Endothelial cell of umbilical vein (primary cell): Measurements from ENCODE around the gene SNRNP27. TPM values are rescaled to one million over a fixed set of nuclear protein-coding genes. Genes with fewer than 3 reads are reported as not detected.

ENCODE experiments used
- BruUV-seq: library from RNA; stranded (reverse); fragments of 400-500 nt; replicated peaks from 2 replicates; lab custom pipeline; 2021; lab: Mats Ljungman, UMichigan
- CTCF ChIA-PET: fragments of 300-600, 350-600 bp; sonication (Branson Sonifier 250); formaldehyde crosslinking; loops from one replicate; lab custom pipeline; 2021; ENCODE audit warnings: antibody characterized with exemption, inconsistent platforms; lab: Charles Lee
- POLR2A ChIA-PET: fragments of 300-600, 350-600 bp; sonication (Branson Sonifier 250); formaldehyde crosslinking; loops from one replicate; lab custom pipeline; 2021; ENCODE audit warnings: antibody characterized with exemption, inconsistent platforms; lab: Charles Lee
- DNase-seq: peaks from one replicate; pipeline ENCODE4 v3.0.0-alpha.2; 2011; ENCODE audit warnings: low read depth, low spot score
- FAIRE-seq: peaks from 2 replicates; lab custom pipeline; 2011; peaks lifted over from hg19 to GRCh38; lab: Jason Lieb, UNC
- H2AFZ ChIP-seq: 2 replicates; pipeline ENCODE4 v1.6.0; 2012; ENCODE audit warnings: low read depth, low read length, control low read depth, inconsistent platforms
- H3K27ac ChIP-seq: 2 replicates; pipeline ENCODE4 v1.5.1; 2011; ENCODE audit warnings: low read depth, mild to moderate bottlenecking, control low read depth, low read length, moderate library complexity; ENCODE audit not compliant: insufficient read depth
- H3K27me3 ChIP-seq, 2 experiments: 2 replicates each; pipeline versions ENCODE4 v1.6.0 to v1.6.1; 2011; ENCODE audit warnings: low read length in 2 of 2, mixed read lengths in 1 of 2; ENCODE audit not compliant: control insufficient read depth in 2 of 2, insufficient read depth in 2 of 2
- H3K36me3 ChIP-seq, 2 experiments: 2 replicates in 1 of 2; 3 replicates in 1 of 2; pipeline ENCODE4 v1.5.1; 2011; ENCODE audit warnings: low read length in 2 of 2, mild to moderate bottlenecking in 1 of 2, moderate library complexity in 1 of 2; ENCODE audit not compliant: control insufficient read depth in 2 of 2, insufficient read depth in 2 of 2; ENCODE audit errors: extremely low read depth in 1 of 2
- H3K4me1 ChIP-seq: 3 replicates; pipeline ENCODE4 v1.5.1; 2011; ENCODE audit warnings: mild to moderate bottlenecking, low read length; ENCODE audit not compliant: control insufficient read depth, insufficient read depth; ENCODE audit errors: extremely low read depth
- H3K4me2 ChIP-seq: 2 replicates; pipeline ENCODE4 v1.6.1; 2011; ENCODE audit warnings: low read length, control low read depth, mixed read lengths; ENCODE audit not compliant: insufficient read depth
- H3K4me3 ChIP-seq, 3 experiments: fragments of 200-600 bp in 1 of 3; sonication (generic), shearing (Covaris generic) in 1 of 3; replicated peaks in 1 of 3; 2 replicates each; pipeline ENCODE4 v1.5.1; 2011 to 2016; ENCODE audit warnings: control low read depth in 3 of 3, low read length in 3 of 3, mild to moderate bottlenecking in 2 of 3, inconsistent platforms in 1 of 3, low read depth in 1 of 3, moderate library complexity in 1 of 3; ENCODE audit not compliant: insufficient read depth in 1 of 3
- H3K79me2 ChIP-seq: 2 replicates; pipeline ENCODE4 v1.6.0; 2012; ENCODE audit warnings: low read length, inconsistent platforms; ENCODE audit not compliant: control insufficient read depth, insufficient read depth
- H3K9ac ChIP-seq: replicated peaks from 2 replicates; pipeline ENCODE3; 2011; ENCODE audit warnings: low read length, control low read depth; ENCODE audit not compliant: insufficient read depth; ENCODE audit errors: extremely low read depth
- H3K9me1 ChIP-seq: replicated peaks from 3 replicates; pipeline ENCODE4 v1.6.0; 2011; ENCODE audit warnings: mild to moderate bottlenecking, low read length; ENCODE audit not compliant: control insufficient read depth, insufficient read depth; ENCODE audit errors: extremely low read depth
- H3K9me3 ChIP-seq: replicated peaks from 2 replicates; pipeline ENCODE4 v1.5.1; 2012; ENCODE audit warnings: low read length, inconsistent platforms; ENCODE audit not compliant: control insufficient read depth, insufficient read depth
- H4K20me1 ChIP-seq: replicated peaks from 2 replicates; pipeline ENCODE3; 2011; ENCODE audit warnings: mild to moderate bottlenecking, low read length; ENCODE audit not compliant: control insufficient read depth, insufficient read depth; ENCODE audit errors: extremely low read depth
- EZH2 ChIP-seq: IDR thresholded peaks from 2 replicates; pipeline ENCODE4 v1.6.1; 2012; ENCODE audit warnings: borderline replicate concordance, low read depth, mild to moderate bottlenecking, moderate library complexity, low read length, inconsistent platforms; ENCODE audit not compliant: severe bottlenecking
- FOS ChIP-seq: IDR thresholded peaks from 2 replicates; pipeline ENCODE4 v1.6.1; 2011; ENCODE audit warnings: mild to moderate bottlenecking, low read length, moderate library complexity, borderline replicate concordance; ENCODE audit not compliant: insufficient read depth
- GATA2 ChIP-seq: IDR thresholded peaks from 2 replicates; pipeline ENCODE4 v1.7.0; 2011; ENCODE audit warnings: low read depth, mild to moderate bottlenecking, moderate library complexity, mixed read lengths, low read length; ENCODE audit not compliant: insufficient read length, insufficient read depth
- JUN ChIP-seq: IDR thresholded peaks from 2 replicates; pipeline ENCODE4 v1.6.1; 2011; ENCODE audit warnings: borderline replicate concordance, low read depth; ENCODE audit not compliant: insufficient read length, insufficient read depth
- MYC ChIP-seq: IDR thresholded peaks from one replicate; pipeline ENCODE4 v1.6.1; 2011; ENCODE audit warnings: mild to moderate bottlenecking, low read depth, low read length
- POLR2A ChIP-seq: IDR thresholded peaks from 2 replicates; pipeline ENCODE4 v1.6.1; 2012; ENCODE audit warnings: low read depth, mild to moderate bottlenecking, control low read depth, low read length
- POLR2AphosphoS5 ChIP-seq: IDR thresholded peaks from 2 replicates; pipeline ENCODE4 v1.6.1; 2012; ENCODE audit warnings: low read depth, mild to moderate bottlenecking, control low read depth, low read length, moderate library complexity; ENCODE audit not compliant: insufficient read depth
- dilution Hi-C: fragments of 300-500 bp; cut with MboI; formaldehyde crosslinking; loops from one replicate; pipeline ENCODE4 v1.15.0; 2019; ENCODE audit warnings: low sequenced_read_pairs; ENCODE audit not compliant: extremely low pct_ligation_motif_present
- intact Hi-C: fragments of 100-400 bp; cut with micrococcal nuclease; formaldehyde crosslinking; loops from one replicate; pipeline ENCODE4 v1.10.0; 2022
- polyA plus RNA-seq, 4 experiments: library from polyadenylated mRNA; depleted of rRNA in 3 of 4; stranded (reverse) in 3 of 4; unstranded in 1 of 4; fragments of >200 nt; gene quantifications; 2 replicates each; pipeline versions ENCODE4 v1.2.1 to v1.2.3, GENCODE V29; 2011 to 2012; ENCODE audit warnings: missing spikeins in 1 of 4
- total RNA-seq: library from RNA; stranded (reverse); gene quantifications from 2 replicates; pipeline ENCODE4 v1.2.3, GENCODE V29; 2021
- TF ChIP-seq, protein P1 (sequence below), 2 donors: IDR thresholded peaks; 1 replicate in 1 of 2; 2 replicates in 1 of 2; pipeline ENCODE4 v1.5.1; 2011; ENCODE audit warnings: low read length in 2 of 2, mild to moderate bottlenecking in 2 of 2, moderate library complexity in 2 of 2, control low read depth in 1 of 2, inconsistent platforms in 1 of 2, low read depth in 1 of 2; ENCODE audit not compliant: insufficient read depth in 1 of 2; ENCODE audit errors: extremely low read depth in 1 of 2
- TF ChIP-seq, protein P2 (sequence below): IDR thresholded peaks from 2 replicates; pipeline ENCODE4 v1.6.1; 2011; ENCODE audit not compliant: insufficient read depth, insufficient read length

The SNRNP27 gene
- total and polyA plus RNA-seq, 2 donors (not counting 3 experiments of a cell fraction or from before 2014, with no cell fraction given): 12.7 to 50.6 TPM

DNA sequence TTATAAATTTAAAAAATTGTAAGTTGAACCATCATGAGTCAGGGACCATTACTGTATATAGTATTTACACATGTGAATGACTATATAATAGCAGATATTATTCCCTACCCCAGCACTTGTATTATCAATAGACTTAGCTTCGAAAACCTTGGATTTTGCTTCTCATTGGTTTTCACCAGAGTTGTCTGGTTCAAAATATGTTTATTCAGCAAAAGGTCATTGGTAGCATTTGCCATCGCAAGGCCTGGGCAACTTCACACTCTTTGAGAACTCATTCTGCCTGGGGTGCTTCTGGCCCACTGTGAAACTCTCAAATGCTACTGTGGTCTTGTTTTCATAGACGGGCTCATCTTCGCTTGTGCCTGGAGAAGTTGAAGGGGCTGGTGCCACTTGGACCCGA, 41.3 kb downstream of the SNRNP27 start:
- dilution Hi-C loops: no loop called here
- H3K9ac ChIP-seq: no peak overlapping the region
- ChIA-PET CTCF (interaction anchor here (1.9 to 2.7 kb wide), 3 partner anchors 11 to 211 kb away, joined by 6 to 19 read pairs (median 8); no protein-coding TSS in a partner anchor), POLR2A (interaction anchor here (0.6 to 1.3 kb wide), 2 partner anchors 13 to 152 kb away, joined by 4 to 7 read pairs; no protein-coding TSS in a partner anchor)
- H3K4me3 ChIP-seq: no peak overlapping the region
- H2AFZ ChIP-seq: no peak overlapping the region
- H4K20me1 ChIP-seq: no peaks in the 10 kb centered on the region
- peak overlapping the region; percentile 78 for H3K4me2 ChIP-seq
- H3K27me3 ChIP-seq: no peaks in the 10 kb centered on the region
- BruUV-seq: no TSS peak
- no peaks in the 10 kb centered on the region for H3K9me3 ChIP-seq
- DNase-seq (no peak), FAIRE-seq (no peak)
- H3K79me2 ChIP-seq: peaks cover 4% of the 10 kb centered on the region
- H3K36me3 ChIP-seq: peaks cover 16 to 21% of the 10 kb centered on the region in 2 experiments
- peaks cover 37% of the 10 kb centered on the region for H3K4me1 ChIP-seq
- H3K27ac ChIP-seq: peak overlapping the region; percentile 95
- TF ChIP-seq, protein P1, sequence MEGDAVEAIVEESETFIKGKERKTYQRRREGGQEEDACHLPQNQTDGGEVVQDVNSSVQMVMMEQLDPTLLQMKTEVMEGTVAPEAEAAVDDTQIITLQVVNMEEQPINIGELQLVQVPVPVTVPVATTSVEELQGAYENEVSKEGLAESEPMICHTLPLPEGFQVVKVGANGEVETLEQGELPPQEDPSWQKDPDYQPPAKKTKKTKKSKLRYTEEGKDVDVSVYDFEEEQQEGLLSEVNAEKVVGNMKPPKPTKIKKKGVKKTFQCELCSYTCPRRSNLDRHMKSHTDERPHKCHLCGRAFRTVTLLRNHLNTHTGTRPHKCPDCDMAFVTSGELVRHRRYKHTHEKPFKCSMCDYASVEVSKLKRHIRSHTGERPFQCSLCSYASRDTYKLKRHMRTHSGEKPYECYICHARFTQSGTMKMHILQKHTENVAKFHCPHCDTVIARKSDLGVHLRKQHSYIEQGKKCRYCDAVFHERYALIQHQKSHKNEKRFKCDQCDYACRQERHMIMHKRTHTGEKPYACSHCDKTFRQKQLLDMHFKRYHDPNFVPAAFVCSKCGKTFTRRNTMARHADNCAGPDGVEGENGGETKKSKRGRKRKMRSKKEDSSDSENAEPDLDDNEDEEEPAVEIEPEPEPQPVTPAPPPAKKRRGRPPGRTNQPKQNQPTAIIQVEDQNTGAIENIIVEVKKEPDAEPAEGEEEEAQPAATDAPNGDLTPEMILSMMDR (IDR thresholded peaks at IDR 0.05; ENCODE audit: extremely low read depth in 1 of 2, insufficient read depth in 1 of 2, low read depth in 1 of 2, low read length in 2 of 2): no peak
- TF ChIP-seq POLR2A: no peak
- no peak for TF ChIP-seq EZH2
- TF ChIP-seq FOS: no peak
- no peak for TF ChIP-seq MYC
- TF ChIP-seq JUN: no peak
- TF ChIP-seq POLR2AphosphoS5: no peak
- TF ChIP-seq, protein P2, sequence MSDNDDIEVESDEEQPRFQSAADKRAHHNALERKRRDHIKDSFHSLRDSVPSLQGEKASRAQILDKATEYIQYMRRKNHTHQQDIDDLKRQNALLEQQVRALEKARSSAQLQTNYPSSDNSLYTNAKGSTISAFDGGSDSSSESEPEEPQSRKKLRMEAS: no peak
- TF ChIP-seq GATA2: no peak
- intact Hi-C loops: no loop called here
- H3K9me1 ChIP-seq: no peaks in the 10 kb centered on the region
